ENCODE results near the gene IRF2BPL.

- TF ChIP-seq CTCF (conservative IDR thresholded peaks at IDR 0.05; ENCODE audit: low read length) = no peak
- no peak for TF ChIP-seq EZH2phosphoT487 (IDR thresholded peaks at IDR 0.05; ENCODE audit: borderline replicate concordance, low read depth, low read length)
Measured at GRCh38 chr14:77032491-77032843, 4.0 kb upstream of the IRF2BPL start.

Measured in OCI-LY7 (cell line).